ENCODE measurements around the gene GCK.
A peak's percentile ranks its signal among the peaks of the same experiment; 100 is the strongest.

GCK gene

GRCh38 chr7:44104860-44105771 lies 84.1 kb downstream of the GCK start:
- Histone ChIP-seq H3K9me3 (ENCODE audit: control insufficient read depth, insufficient read depth, low read length) (no peaks in the 10 kb centered on the region), H3K36me3 (ENCODE audit: control insufficient read depth, insufficient read depth, low read length) (peaks cover 12% of the 10 kb centered on the region), H3K4me1 (ENCODE audit: control insufficient read depth, insufficient read depth, low read length) (no peaks in the 10 kb centered on the region), H3K4me3 (ENCODE audit: low read depth, low read length) (peak overlapping the region; percentile 59), H3K27me3 (ENCODE audit: control insufficient read depth, insufficient read depth, low read length) (peaks cover 22% of the 10 kb centered on the region), H3K9ac (ENCODE audit: low read depth, low read length) (no peak overlapping the region)

- H3K4me1 ChIP-seq (ENCODE audit: control insufficient read depth, insufficient read depth, low read length), result no peaks in the 10 kb centered on the region
- H3K9ac ChIP-seq (ENCODE audit: low read depth, low read length), result no peak within 1 kb of the TSS
- H3K9me3 ChIP-seq (ENCODE audit: control insufficient read depth, insufficient read depth, low read length), result no peaks in the 10 kb centered on the region
- peak within 1 kb of the TSS; percentile 59 for H3K4me3 ChIP-seq (ENCODE audit: low read depth, low read length)
- H3K27me3 ChIP-seq (ENCODE audit: control insufficient read depth, insufficient read depth, low read length), result peaks cover 22% of the 10 kb centered on the region
- peaks cover 9% of the 10 kb centered on the region for H3K36me3 ChIP-seq (ENCODE audit: control insufficient read depth, insufficient read depth, low read length)
These were observed 85.0 kb downstream of the GCK start, which contains the start of gene AEBP1 for GRCh38 chr7:44103923-44104859. Gene AEBP1 (plus strand): TSS chr7:44104345. CDS start chr7:44104666, 321 bp downstream.

GRCh38 chr7:44103566-44103922 lies 85.7 kb downstream of the GCK start:
- H3K9ac ChIP-seq (ENCODE audit: low read depth, low read length), result no peak overlapping the region
- peaks cover 22% of the 10 kb centered on the region for H3K27me3 ChIP-seq (ENCODE audit: control insufficient read depth, insufficient read depth, low read length)
- peaks cover 5% of the 10 kb centered on the region for H3K36me3 ChIP-seq (ENCODE audit: control insufficient read depth, insufficient read depth, low read length)
- H3K4me1 ChIP-seq (ENCODE audit: control insufficient read depth, insufficient read depth, low read length), result no peaks in the 10 kb centered on the region
- H3K4me3 ChIP-seq (ENCODE audit: low read depth, low read length), result peak overlapping the region; percentile 54
- H3K9me3 ChIP-seq (ENCODE audit: control insufficient read depth, insufficient read depth, low read length), result no peaks in the 10 kb centered on the region

- no peaks in the 10 kb centered on the region for H3K9me3 ChIP-seq (ENCODE audit: control insufficient read depth, insufficient read depth, low read length)
- peaks cover under 1% of the 10 kb centered on the region for H3K36me3 ChIP-seq (ENCODE audit: control insufficient read depth, insufficient read depth, low read length)
- no peak overlapping the region for H3K9ac ChIP-seq (ENCODE audit: low read depth, low read length)
- H3K4me1 ChIP-seq (ENCODE audit: control insufficient read depth, insufficient read depth, low read length), result no peaks in the 10 kb centered on the region
- H3K27me3 ChIP-seq (ENCODE audit: control insufficient read depth, insufficient read depth, low read length), result peaks cover 22% of the 10 kb centered on the region
- H3K4me3 ChIP-seq (ENCODE audit: low read depth, low read length), result no peak overlapping the region
These were observed 86.2 kb downstream of the GCK start for GRCh38 chr7:44102846-44103565.

GRCh38 chr7:44101966-44102845 lies 87.0 kb downstream of the GCK start:
- Histone ChIP-seq H3K36me3 (ENCODE audit: control insufficient read depth, insufficient read depth, low read length) (no peaks in the 10 kb centered on the region), H3K27me3 (ENCODE audit: control insufficient read depth, insufficient read depth, low read length) (peaks cover 22% of the 10 kb centered on the region), H3K4me1 (ENCODE audit: control insufficient read depth, insufficient read depth, low read length) (no peaks in the 10 kb centered on the region), H3K9ac (ENCODE audit: low read depth, low read length) (no peak overlapping the region), H3K9me3 (ENCODE audit: control insufficient read depth, insufficient read depth, low read length) (no peaks in the 10 kb centered on the region), H3K4me3 (ENCODE audit: low read depth, low read length) (no peak overlapping the region)

- H3K27me3 ChIP-seq (ENCODE audit: control insufficient read depth, insufficient read depth, low read length), result peaks cover 22% of the 10 kb centered on the region
- H3K9me3 ChIP-seq (ENCODE audit: control insufficient read depth, insufficient read depth, low read length), result no peaks in the 10 kb centered on the region
- H3K36me3 ChIP-seq (ENCODE audit: control insufficient read depth, insufficient read depth, low read length), result no peaks in the 10 kb centered on the region
- H3K4me3 ChIP-seq (ENCODE audit: low read depth, low read length), result no peak overlapping the region
- H3K9ac ChIP-seq (ENCODE audit: low read depth, low read length), result no peak overlapping the region
- H3K4me1 ChIP-seq (ENCODE audit: control insufficient read depth, insufficient read depth, low read length), result no peaks in the 10 kb centered on the region
These were observed 87.8 kb downstream of the GCK start for GRCh38 chr7:44101303-44101965.

GRCh38 chr7:44100458-44101302 lies 88.6 kb downstream of the GCK start:
- no peak overlapping the region for H3K9ac ChIP-seq (ENCODE audit: low read depth, low read length)

GRCh38 chr7:44099669-44100068 lies 89.6 kb downstream of the GCK start:
- Histone ChIP-seq H3K27me3 (ENCODE audit: control insufficient read depth, insufficient read depth, low read length) (peaks cover 9% of the 10 kb centered on the region), H3K36me3 (ENCODE audit: control insufficient read depth, insufficient read depth, low read length) (no peaks in the 10 kb centered on the region), H3K4me3 (ENCODE audit: low read depth, low read length) (no peak overlapping the region), H3K9ac (ENCODE audit: low read depth, low read length) (no peak overlapping the region), H3K9me3 (ENCODE audit: control insufficient read depth, insufficient read depth, low read length) (no peaks in the 10 kb centered on the region), H3K4me1 (ENCODE audit: control insufficient read depth, insufficient read depth, low read length) (no peaks in the 10 kb centered on the region)

More at GRCh38 chr7:44100458-44101302, 88.6 kb downstream of the GCK start:
- Histone ChIP-seq H3K9me3 (ENCODE audit: control insufficient read depth, insufficient read depth, low read length) (no peaks in the 10 kb centered on the region), H3K4me3 (ENCODE audit: low read depth, low read length) (no peak overlapping the region), H3K36me3 (ENCODE audit: control insufficient read depth, insufficient read depth, low read length) (no peaks in the 10 kb centered on the region), H3K4me1 (ENCODE audit: control insufficient read depth, insufficient read depth, low read length) (no peaks in the 10 kb centered on the region), H3K27me3 (ENCODE audit: control insufficient read depth, insufficient read depth, low read length) (peaks cover 18% of the 10 kb centered on the region)

- H3K4me1 ChIP-seq (ENCODE audit: control insufficient read depth, insufficient read depth, low read length), result no peaks in the 10 kb centered on the region
- no peak overlapping the region for H3K4me3 ChIP-seq (ENCODE audit: low read depth, low read length)
- no peaks in the 10 kb centered on the region for H3K9me3 ChIP-seq (ENCODE audit: control insufficient read depth, insufficient read depth, low read length)
- no peak overlapping the region for H3K9ac ChIP-seq (ENCODE audit: low read depth, low read length)
- no peaks in the 10 kb centered on the region for H3K36me3 ChIP-seq (ENCODE audit: control insufficient read depth, insufficient read depth, low read length)
- H3K27me3 ChIP-seq (ENCODE audit: control insufficient read depth, insufficient read depth, low read length), result peaks cover 9% of the 10 kb centered on the region
These were observed 90.9 kb downstream of the GCK start for GRCh38 chr7:44098092-44099068.

Data from iPS-15b (cell line).